Muscle of arm (tissue), 12 donors: ENCODE data around the gene EEF1AKMT1. TPM values are rescaled to one million over a fixed set of nuclear protein-coding genes. Genes with fewer than 3 reads are reported as not detected.

ENCODE experiments used
- DNase-seq: peaks from one replicate; pipeline ENCODE4 v3.0.0-alpha.2; 2013
- polyA plus RNA-seq, 12 donors: library from polyadenylated mRNA; unstranded; fragments of 120-200 nt; gene quantifications; one replicate each; pipeline ENCODE4 v1.2.1, GENCODE V29; 2013; ENCODE audit not compliant: insufficient read length in 12 of 12

Gene EEF1AKMT1
- polyA plus RNA-seq, 12 donors, result 9.9 to 17.1 (median 13.8) TPM; not detected in 2

DNA sequence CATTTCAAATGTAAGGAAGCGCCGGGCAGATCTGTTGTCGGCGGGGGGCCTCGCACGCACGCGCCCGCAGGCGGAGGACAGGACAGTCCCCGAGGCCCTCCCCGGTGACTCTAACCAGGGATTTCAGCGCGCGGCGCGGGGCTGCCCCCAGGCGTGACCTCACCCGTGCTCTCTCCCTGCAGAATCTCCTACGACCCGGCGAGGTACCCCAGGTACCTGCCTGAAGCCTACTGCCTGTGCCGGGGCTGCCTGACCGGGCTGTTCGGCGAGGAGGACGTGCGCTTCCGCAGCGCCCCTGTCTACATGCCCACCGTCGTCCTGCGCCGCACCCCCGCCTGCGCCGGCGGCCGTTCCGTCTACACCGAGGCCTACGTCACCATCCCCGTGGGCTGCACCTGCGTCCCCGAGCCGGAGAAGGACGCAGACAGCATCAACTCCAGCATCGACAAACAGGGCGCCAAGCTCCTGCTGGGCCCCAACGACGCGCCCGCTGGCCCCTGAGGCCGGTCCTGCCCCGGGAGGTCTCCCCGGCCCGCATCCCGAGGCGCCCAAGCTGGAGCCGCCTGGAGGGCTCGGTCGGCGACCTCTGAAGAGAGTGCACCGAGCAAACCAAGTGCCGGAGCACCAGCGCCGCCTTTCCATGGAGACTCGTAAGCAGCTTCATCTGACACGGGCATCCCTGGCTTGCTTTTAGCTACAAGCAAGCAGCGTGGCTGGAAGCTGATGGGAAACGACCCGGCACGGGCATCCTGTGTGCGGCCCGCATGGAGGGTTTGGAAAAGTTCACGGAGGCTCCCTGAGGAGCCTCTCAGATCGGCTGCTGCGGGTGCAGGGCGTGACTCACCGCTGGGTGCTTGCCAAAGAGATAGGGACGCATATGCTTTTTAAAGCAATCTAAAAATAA is 52.1 kb downstream of the EEF1AKMT1 start:
- no peak for DNase-seq

DNA sequence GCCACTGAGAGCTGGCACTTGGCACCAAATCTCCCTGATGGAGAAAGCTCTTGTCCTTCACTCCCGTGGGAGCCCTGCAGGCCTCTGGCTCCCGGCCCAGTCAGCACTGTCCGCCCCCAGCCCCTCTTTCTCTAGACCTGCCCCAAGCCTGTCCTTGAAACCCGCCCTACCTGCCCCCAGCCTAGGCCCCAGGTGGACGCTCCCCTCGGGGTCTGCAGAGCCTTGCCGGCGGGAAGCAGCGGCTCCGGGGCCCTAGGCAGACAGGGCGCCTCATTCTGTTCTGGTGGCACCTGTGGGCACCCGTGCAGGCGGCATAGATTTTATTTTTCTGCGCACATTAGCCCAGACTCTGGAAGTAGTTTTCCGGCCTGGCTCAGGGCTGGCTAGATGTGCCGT is 52.7 kb downstream of the EEF1AKMT1 start:
- no peak for DNase-seq

DNA sequence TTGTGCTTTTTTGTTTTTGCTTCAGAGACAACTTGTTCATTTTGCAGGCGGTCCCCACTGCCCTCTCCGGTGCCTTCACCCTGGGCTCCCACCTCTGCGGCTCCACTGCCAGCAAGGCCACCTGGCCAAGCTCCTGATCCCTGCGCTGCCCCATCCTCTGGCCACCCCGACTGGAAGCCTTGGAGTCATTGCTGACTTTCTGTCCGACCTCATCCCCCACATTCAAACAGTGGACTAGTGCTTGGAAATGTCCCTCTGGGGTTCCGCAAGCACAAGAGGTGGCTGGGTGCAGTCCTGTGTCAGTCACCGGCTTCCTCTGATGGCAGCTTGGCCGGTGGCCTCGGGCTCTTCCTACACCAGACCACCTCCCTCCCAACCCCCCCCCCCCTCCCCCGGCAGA is 53.3 kb downstream of the EEF1AKMT1 start:
- DNase-seq, result no peak

GRCh38 chr13:20719783-20720182 is 54.0 kb downstream of the EEF1AKMT1 start:
- no peak for DNase-seq

DNA sequence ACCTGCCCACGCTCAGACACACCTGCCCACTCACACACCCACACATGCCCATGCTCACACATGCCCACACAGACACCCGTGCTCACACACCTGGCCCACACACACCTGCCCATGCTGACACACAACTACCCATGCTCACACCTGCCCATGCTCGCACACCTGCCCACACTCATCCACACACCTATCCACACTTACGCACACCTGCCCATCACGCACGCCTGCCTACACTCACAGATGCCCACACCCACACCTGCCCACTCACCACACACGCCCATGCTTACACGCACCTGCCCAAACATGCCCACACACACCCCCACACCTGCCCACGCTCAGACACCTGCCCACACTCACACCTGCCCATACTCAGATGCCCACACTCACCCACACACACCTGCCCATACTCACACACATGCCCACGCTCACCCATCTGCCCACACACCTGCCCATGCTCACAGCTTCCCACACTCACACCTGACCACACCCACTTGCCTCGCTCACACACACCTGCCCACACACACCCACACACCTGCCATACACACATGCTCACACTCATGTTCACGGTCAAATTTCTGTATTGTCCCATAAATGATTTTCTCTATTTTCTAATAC is 54.7 kb downstream of the EEF1AKMT1 start:
- no peak for DNase-seq

GRCh38 chr13:20717581-20718542 is 55.9 kb downstream of the EEF1AKMT1 start:
- DNase-seq, result no peak

- DNase-seq, result no peak
Observed at GRCh38 chr13:20716951-20717350, 56.8 kb downstream of the EEF1AKMT1 start.

DNA sequence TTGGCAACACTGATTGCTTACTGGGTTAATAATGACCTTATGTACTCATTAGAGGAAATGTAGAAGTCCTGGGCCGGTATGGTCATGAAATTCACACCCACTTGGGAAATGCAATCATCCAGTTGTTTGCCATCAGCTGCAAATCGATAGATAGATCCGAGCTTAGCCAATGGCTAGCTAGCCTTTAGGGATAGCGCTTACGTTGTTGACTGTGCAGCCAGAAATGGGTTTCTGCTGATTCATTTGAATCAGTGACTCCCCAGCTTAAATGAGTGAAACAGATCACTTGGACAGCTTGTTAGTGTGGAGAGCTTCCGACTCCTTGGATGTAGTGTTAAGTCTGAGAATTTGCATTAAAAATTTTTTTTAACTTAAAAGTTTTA is 58.4 kb downstream of the EEF1AKMT1 start:
- no peak for DNase-seq

GRCh38 chr13:20714563-20715329 is 59.0 kb downstream of the EEF1AKMT1 start:
- peak; percentile 90 for DNase-seq

- DNase-seq, result no peak
Observed at GRCh38 chr13:20714161-20714560, 59.6 kb downstream of the EEF1AKMT1 start.

GRCh38 chr13:20713751-20714150 is 60.0 kb downstream of the EEF1AKMT1 start:
- no peak for DNase-seq

DNA sequence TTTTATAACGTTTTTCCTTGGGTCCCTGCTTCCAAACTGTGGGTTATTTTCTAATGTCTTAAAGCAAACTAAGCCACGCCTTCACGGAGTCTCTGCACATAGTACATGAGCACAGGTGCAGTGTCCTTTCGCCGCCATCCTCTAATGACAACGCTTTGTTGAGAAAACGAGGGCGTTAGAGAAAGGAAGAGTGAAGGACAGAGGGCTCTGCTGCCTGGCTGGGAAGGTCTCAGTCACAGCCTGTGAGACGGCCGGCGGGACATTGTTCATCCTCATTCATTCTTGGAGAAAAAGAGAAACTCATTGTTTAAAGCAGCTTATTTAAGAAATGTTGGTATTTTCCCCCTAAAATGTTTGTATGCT is 60.8 kb downstream of the EEF1AKMT1 start:
- no peak for DNase-seq

DNA sequence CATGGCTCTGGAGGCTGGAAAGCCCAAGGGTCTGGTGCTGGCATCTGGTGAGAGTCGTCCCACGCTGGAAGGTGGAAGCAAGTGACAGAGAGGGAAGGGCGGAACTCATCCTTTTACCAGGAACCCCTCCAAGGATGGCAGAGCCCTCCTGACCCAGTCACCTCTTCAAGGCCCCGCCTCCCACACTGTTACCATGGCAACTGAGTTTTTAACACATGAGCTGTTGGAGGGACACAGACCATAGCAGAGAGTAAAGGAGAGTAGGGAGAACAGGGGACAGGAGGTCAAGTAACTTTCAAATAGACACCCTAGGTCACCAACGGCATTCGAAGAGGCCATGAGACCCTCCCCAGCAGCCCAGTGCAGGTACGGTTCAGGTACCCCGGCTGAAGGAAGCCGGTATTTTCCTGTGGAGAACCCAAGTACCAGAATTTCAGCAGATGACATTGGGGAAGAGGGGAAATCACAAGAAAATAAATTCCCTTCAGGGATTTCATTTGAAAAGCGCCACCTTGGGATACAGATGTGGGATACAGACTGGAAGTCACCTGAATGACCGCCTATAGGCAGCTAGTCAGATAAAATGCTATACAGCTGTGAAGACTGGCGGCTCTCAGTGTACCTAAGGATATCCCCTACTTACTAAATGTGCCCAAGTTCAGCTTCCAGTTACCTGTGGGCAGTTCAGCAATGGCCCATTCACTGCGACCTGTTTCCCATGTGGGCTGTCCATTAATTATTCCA is 62.3 kb downstream of the EEF1AKMT1 start:
- DNase-seq, result no peak

DNA sequence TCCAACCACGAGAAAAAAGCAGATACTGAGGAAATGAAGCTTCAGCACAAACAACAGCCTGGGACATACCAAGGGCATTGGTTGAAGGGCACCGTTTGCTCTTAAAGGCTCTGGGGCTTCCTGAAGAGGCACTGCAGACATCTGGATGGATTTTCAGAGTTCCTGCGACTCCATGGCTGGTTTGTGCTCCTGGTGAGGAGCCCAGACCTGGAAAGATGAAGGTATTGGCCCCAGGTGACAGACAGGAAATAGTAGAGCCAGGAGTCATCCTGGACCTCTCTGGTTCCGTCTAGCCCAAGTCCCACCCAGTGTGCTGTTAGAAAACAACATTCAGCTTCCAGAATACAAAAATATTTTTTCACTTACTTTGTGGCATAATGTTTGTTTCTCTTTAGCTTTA is 64.0 kb downstream of the EEF1AKMT1 start:
- no peak for DNase-seq

- DNase-seq, result no peak
Observed at GRCh38 chr13:20709369-20709768, 64.4 kb downstream of the EEF1AKMT1 start.

GRCh38 chr13:20708216-20708615 is 65.5 kb downstream of the EEF1AKMT1 start:
- DNase-seq, result no peak

DNA sequence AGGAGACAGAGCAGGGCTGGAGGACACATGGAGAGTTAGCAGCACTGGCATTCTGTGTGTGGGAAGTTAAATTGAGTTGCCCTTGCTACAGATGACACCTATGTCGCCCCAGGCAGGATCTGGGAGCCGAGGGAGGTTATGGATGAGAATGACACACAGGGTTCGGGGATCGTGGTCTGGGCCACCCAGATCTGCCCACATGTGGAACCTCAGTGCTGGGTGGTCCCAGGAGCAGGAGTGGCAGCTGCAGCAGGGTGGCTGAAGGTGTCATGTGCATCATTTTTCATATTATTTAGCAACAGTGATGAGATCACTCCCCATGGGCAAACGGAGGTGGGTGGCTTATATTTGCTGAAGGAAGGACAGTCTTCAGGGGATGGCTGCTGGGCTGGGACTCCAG is 67.1 kb downstream of the EEF1AKMT1 start:
- DNase-seq, result no peak

- no peak for DNase-seq
Observed at GRCh38 chr13:20704459-20705069, 69.2 kb downstream of the EEF1AKMT1 start.

DNA sequence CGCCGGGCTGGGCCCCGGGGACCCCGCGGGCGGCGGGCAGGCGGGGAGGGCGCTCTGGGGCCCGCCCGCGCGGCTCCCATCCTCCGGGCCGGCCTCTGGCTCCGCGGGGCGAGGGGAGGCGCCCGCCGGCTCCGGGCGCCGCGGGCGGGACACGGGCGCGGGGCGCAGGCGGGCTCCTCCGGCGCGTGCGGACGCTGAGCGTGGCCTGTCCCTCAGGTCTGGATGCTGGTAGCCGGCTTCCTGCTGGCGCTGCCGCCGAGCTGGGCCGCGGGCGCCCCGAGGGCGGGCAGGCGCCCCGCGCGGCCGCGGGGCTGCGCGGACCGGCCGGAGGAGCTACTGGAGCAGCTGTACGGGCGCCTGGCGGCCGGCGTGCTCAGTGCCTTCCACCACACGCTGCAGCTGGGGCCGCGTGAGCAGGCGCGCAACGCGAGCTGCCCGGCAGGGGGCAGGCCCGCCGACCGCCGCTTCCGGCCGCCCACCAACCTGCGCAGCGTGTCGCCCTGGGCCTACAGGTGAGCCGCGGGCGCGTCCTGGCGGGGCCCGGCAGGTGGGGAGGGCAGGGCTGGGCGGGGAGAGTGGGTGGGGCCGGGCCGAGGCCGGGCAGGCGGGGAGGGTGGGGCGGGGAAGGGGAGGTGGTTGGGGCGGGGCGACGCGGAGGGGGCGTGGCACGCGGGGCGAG is 69.8 kb downstream of the EEF1AKMT1 start:
- DNase-seq, result peak; percentile 74
